CD14-positive monocyte (primary cell): Measurements from ENCODE around the gene NR2F2. TPM values are rescaled to one million over a fixed set of nuclear protein-coding genes. Genes with fewer than 3 reads are reported as not detected.

Experiments used
- DNase-seq, 3 donors: peaks; one replicate each; pipeline ENCODE4 v3.0.0-alpha.2; 2011 to 2022
- H2AFZ ChIP-seq: 2 replicates; pipeline ENCODE4 v1.6.0; 2012; ENCODE audit warnings: mild to moderate bottlenecking, low read depth, low read length, inconsistent platforms; ENCODE audit not compliant: insufficient read depth, poor library complexity, severe bottlenecking
- H3K27ac ChIP-seq, 2 donors: 1 replicate in 1 of 2; 2 replicates in 1 of 2; pipeline ENCODE4 v1.5.1; 2012 to 2013; ENCODE audit warnings: low read length in 2 of 2, control low read depth in 1 of 2, inconsistent platforms in 1 of 2, low read depth in 1 of 2, mild to moderate bottlenecking in 1 of 2
- H3K27me3 ChIP-seq, 2 donors: one replicate each; pipeline versions ENCODE4 v1.6.0 to v1.6.1; 2011 to 2013; ENCODE audit warnings: low read length in 2 of 2; ENCODE audit not compliant: control insufficient read depth in 2 of 2, insufficient read depth in 2 of 2
- H3K36me3 ChIP-seq, 2 donors: replicated peaks in 1 of 2; 1 replicate in 1 of 2; 2 replicates in 1 of 2; pipeline versions ENCODE4 v1.5.1 to v1.6.1; 2012 to 2013; ENCODE audit warnings: low read length in 2 of 2, control low read depth in 1 of 2, inconsistent platforms in 1 of 2, mild to moderate bottlenecking in 1 of 2; ENCODE audit not compliant: insufficient read depth in 2 of 2, control insufficient read depth in 1 of 2
- H3K4me1 ChIP-seq, 2 donors: 1 replicate in 1 of 2; 2 replicates in 1 of 2; pipeline versions ENCODE4 v1.5.1 to v1.6.1; 2012 to 2013; ENCODE audit warnings: low read length in 2 of 2, control low read depth in 1 of 2, inconsistent platforms in 1 of 2, mild to moderate bottlenecking in 1 of 2, moderate library complexity in 1 of 2; ENCODE audit not compliant: insufficient read depth in 2 of 2, control insufficient read depth in 1 of 2
- H3K4me2 ChIP-seq: replicated peaks from 2 replicates; pipeline ENCODE3; 2012; ENCODE audit warnings: low read length, moderate library complexity, mild to moderate bottlenecking; ENCODE audit not compliant: poor library complexity, severe bottlenecking; ENCODE audit errors: extremely low read depth
- H3K4me3 ChIP-seq, 3 experiments: fragments of 200-600 bp in 1 of 3; sonication (generic) in 1 of 3; replicated peaks in 1 of 3; 1 replicate in 2 of 3; 2 replicates in 1 of 3; pipeline ENCODE4 v1.5.1; 2011 to 2013; ENCODE audit warnings: low read length in 3 of 3, mild to moderate bottlenecking in 3 of 3, control low read depth in 2 of 3, low read depth in 2 of 3, inconsistent platforms in 1 of 3, moderate library complexity in 1 of 3
- H3K79me2 ChIP-seq: 2 replicates; pipeline ENCODE4 v1.6.0; 2012; ENCODE audit warnings: mild to moderate bottlenecking, control low read depth, inconsistent platforms, low read length, moderate library complexity; ENCODE audit not compliant: insufficient read depth
- H3K9ac ChIP-seq: 2 replicates; pipeline ENCODE4 v1.6.0; 2017; ENCODE audit warnings: low read length, mild to moderate bottlenecking; ENCODE audit not compliant: insufficient read depth, poor library complexity, severe bottlenecking
- H3K9me3 ChIP-seq, 2 donors: replicated peaks in 1 of 2; 1 replicate in 1 of 2; 2 replicates in 1 of 2; pipeline versions ENCODE4 v1.5.1 to v1.6.1; 2012 to 2013; ENCODE audit warnings: low read length in 2 of 2, control low read depth in 1 of 2; ENCODE audit not compliant: control insufficient read depth in 1 of 2, insufficient read depth in 1 of 2
- H4K20me1 ChIP-seq: 2 replicates; pipeline ENCODE4 v1.6.0; 2012; ENCODE audit warnings: mild to moderate bottlenecking, low read length, control low read depth, moderate library complexity; ENCODE audit not compliant: insufficient read depth
- H3K27ac Mint-ChIP-seq, 7 donors: one replicate each; pipeline ENCODE4 v1.8.0; 2020; ENCODE audit warnings: mild to moderate bottlenecking in 7 of 7, mixed read lengths in 7 of 7, moderate library complexity in 6 of 7, inconsistent platforms in 2 of 7
- H3K27me3 Mint-ChIP-seq, 3 donors: one replicate each; pipeline ENCODE4 v1.8.0; 2021 to 2022; ENCODE audit warnings: low read depth in 3 of 3, mild to moderate bottlenecking in 3 of 3, mixed read lengths in 3 of 3, moderate library complexity in 3 of 3, inconsistent platforms in 1 of 3
- H3K36me3 Mint-ChIP-seq, 2 donors: one replicate each; pipeline ENCODE4 v1.8.0; 2020; ENCODE audit warnings: mixed read lengths in 2 of 2, inconsistent platforms in 1 of 2, mild to moderate bottlenecking in 1 of 2
- H3K4me1 Mint-ChIP-seq: one replicate; pipeline ENCODE4 v1.8.0; 2020; ENCODE audit warnings: mild to moderate bottlenecking, mixed read lengths
- H3K4me3 Mint-ChIP-seq, 2 donors: one replicate each; pipeline ENCODE4 v1.8.0; 2020; ENCODE audit warnings: mild to moderate bottlenecking in 2 of 2, mixed read lengths in 2 of 2, moderate library complexity in 1 of 2
- H3K9me3 Mint-ChIP-seq, 7 donors: one replicate each; pipeline ENCODE4 v1.8.0; 2020 to 2022; ENCODE audit warnings: mixed read lengths in 7 of 7, mild to moderate bottlenecking in 6 of 7, moderate library complexity in 6 of 7, inconsistent platforms in 2 of 7
- CTCF ChIP-seq: fragments of 200-600 bp; IDR thresholded peaks from one replicate; pipeline ENCODE4 v1.8.0; 2022; ENCODE audit warnings: antibody characterized with exemption, mild to moderate bottlenecking
- WGBS: methylation state at CpG from one replicate; pipeline ENCODE4 v1.1.5; 2013; ENCODE audit warnings: missing lambda C conversion rate; ENCODE audit not compliant: insufficient coverage; 5-methylcytosine and 5-hydroxymethylcytosine counted together
- intact Hi-C, 2 donors: fragments of 100-400 bp; cut with micrococcal nuclease; formaldehyde crosslinking; loops; one replicate each; pipeline versions ENCODE4 v1.15.0 to v1.15.1; 2023
- polyA plus RNA-seq, 3 donors: library from polyadenylated mRNA; depleted of rRNA in 1 of 3; unstranded in 2 of 3; stranded (reverse) in 1 of 3; fragments of 300-500 nt in 2 of 3; fragments of >200 nt in 1 of 3; fragmentation: Illumina TruSeq in 2 of 3; gene quantifications; 1 replicate in 2 of 3; 2 replicates in 1 of 3; pipeline ENCODE4 v1.2.3, GENCODE V29; 2012 to 2021

Gene NR2F2
- polyA plus RNA-seq, 3 donors: not detected

- Mint-ChIP-seq H3K36me3 (no peaks in the 10 kb centered on the region), H3K27me3 (peaks cover 2 to 5% (median 3%) of the 10 kb centered on the region in 3 donors), H3K4me3 (no peak overlapping the region), H3K27ac (no peak overlapping the region), H3K9me3 (peaks cover 0 to 14% (median 4%) of the 10 kb centered on the region in 7 donors), H3K4me1 (no peaks in the 10 kb centered on the region)
- Histone ChIP-seq H3K9me3 (peaks cover 0 to 4% of the 10 kb centered on the region in 2 donors), H3K4me3 (no peak overlapping the region), H3K4me1 (no peaks in the 10 kb centered on the region), H3K27ac (no peak overlapping the region), H3K27me3 (no peaks in the 10 kb centered on the region), H3K79me2 (no peaks in the 10 kb centered on the region), H4K20me1 (no peaks in the 10 kb centered on the region), H3K9ac (no peak overlapping the region), H3K36me3 (no peaks in the 10 kb centered on the region), H2AFZ (no peak overlapping the region), H3K4me2 (no peak overlapping the region)
- no peak for DNase-seq
- no CpG with 5 or more reads among the region's 2 CpGs for WGBS
- TF ChIP-seq CTCF: no peak
- intact Hi-C loops: no loop called here
Observed at GRCh38 chr15:96292635-96293034, 37.9 kb upstream of the NR2F2 start.

- Mint-ChIP-seq H3K27me3 (peaks cover 2 to 5% (median 3%) of the 10 kb centered on the region in 3 donors), H3K9me3 (peaks cover 3 to 19% (median 8%) of the 10 kb centered on the region in 7 donors), H3K36me3 (no peaks in the 10 kb centered on the region), H3K4me3 (no peak overlapping the region), H3K4me1 (no peaks in the 10 kb centered on the region), H3K27ac (no peak overlapping the region)
- H3K4me3 ChIP-seq: no peak overlapping the region
- H3K36me3 ChIP-seq: no peaks in the 10 kb centered on the region
- intact Hi-C loops: no loop called here
- no peak overlapping the region for H2AFZ ChIP-seq
- H3K27ac ChIP-seq: no peak overlapping the region
- no CpG with 5 or more reads among the region's 4 CpGs for WGBS
- H3K79me2 ChIP-seq: no peaks in the 10 kb centered on the region
- no peak overlapping the region for H3K4me2 ChIP-seq
- TF ChIP-seq CTCF: no peak
- H3K27me3 ChIP-seq: no peaks in the 10 kb centered on the region
- H3K4me1 ChIP-seq: no peaks in the 10 kb centered on the region
- H3K9ac ChIP-seq: no peak overlapping the region
- H3K9me3 ChIP-seq: peaks cover 0 to 11% of the 10 kb centered on the region in 2 donors
- H4K20me1 ChIP-seq: no peaks in the 10 kb centered on the region
- no peak for DNase-seq
Observed at GRCh38 chr15:96293441-96293840, 37.1 kb upstream of the NR2F2 start.
